ENCODE measurements around the gene HUS1B. TPM values are rescaled to one million over a fixed set of nuclear protein-coding genes. Genes with fewer than 3 reads are reported as not detected.

HUS1B gene
- total and polyA plus RNA-seq, 2 of the 8 experiments (the other 6 are each of a cell fraction or from before 2014, with no cell fraction given), result 0.48 to 1.1 TPM

DNA sequence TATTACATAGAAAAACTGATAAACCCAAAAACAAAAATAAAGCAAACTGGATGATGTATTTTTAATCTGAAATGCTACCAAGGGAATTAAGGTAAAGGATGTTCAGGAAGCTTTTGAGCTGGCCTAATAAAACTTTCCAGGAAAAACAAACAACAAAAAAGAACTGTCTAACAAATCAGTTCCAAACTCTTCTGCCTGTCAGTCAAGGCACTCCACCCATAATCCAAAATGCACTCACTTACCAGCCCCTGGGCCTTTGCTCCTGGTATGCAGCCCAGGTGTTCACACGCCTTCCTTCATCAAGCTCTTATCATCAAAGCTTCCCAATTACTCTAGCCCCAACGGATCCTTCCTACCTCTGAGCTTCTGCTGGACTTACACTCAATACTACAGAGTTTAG, 32.3 kb upstream of the HUS1B start (continued):
- TF ChIP-seq HDAC6 (IDR thresholded peaks at IDR 0.05; ENCODE audit: low read depth, low read length) (no peak), SP2 (IDR thresholded peaks at IDR 0.05; ENCODE audit: low read length) (no peak), TCF12 (IDR thresholded peaks at IDR 0.05; ENCODE audit: low read depth, low read length) (no peak), BRCA1 (IDR thresholded peaks at IDR 0.05; ENCODE audit: low read depth, low read length) (no peak), CHD1 (IDR thresholded peaks at IDR 0.05; ENCODE audit: low read depth, low read length) (no peak), POLR2AphosphoS5 (IDR thresholded peaks at IDR 0.05; ENCODE audit: low read depth, low read length) (no peak)
- TF ChIP-seq, protein P1, sequence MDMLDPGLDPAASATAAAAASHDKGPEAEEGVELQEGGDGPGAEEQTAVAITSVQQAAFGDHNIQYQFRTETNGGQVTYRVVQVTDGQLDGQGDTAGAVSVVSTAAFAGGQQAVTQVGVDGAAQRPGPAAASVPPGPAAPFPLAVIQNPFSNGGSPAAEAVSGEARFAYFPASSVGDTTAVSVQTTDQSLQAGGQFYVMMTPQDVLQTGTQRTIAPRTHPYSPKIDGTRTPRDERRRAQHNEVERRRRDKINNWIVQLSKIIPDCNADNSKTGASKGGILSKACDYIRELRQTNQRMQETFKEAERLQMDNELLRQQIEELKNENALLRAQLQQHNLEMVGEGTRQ (IDR thresholded peaks at IDR 0.05; ENCODE audit: low read length), result no peak
